Measurements from ENCODE around the gene SLC12A6. TPM values are rescaled to one million over a fixed set of nuclear protein-coding genes. Genes with fewer than 3 reads are reported as not detected.

SLC12A6 gene
- total RNA-seq, 1 experiment from 2014 or later = 15.1 TPM

DNA sequence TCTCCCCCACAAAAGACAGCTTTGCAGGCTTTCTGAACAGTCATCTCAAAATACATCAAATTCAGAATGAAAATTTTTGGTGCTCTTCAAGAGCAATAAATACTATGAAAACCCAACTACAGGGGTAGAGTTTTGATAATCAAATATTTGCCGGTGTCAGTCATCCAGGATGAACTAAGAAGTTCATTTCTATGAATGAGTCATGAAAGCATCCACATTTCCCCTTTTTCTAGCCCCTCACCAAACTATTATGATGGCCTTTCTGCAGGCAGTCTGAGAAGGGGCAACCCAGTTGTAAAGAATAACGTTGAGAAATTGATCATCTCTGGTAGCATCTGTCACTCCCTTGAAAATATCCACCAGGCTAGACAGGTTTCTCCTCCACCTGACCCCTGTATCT is 32.5 kb upstream of the SLC12A6 start (continued):
- TF ChIP-seq ZBTB33 (IDR thresholded peaks at IDR 0.05; ENCODE audit: extremely low read depth, insufficient replicate concordance, low read length) = no peak

DNA sequence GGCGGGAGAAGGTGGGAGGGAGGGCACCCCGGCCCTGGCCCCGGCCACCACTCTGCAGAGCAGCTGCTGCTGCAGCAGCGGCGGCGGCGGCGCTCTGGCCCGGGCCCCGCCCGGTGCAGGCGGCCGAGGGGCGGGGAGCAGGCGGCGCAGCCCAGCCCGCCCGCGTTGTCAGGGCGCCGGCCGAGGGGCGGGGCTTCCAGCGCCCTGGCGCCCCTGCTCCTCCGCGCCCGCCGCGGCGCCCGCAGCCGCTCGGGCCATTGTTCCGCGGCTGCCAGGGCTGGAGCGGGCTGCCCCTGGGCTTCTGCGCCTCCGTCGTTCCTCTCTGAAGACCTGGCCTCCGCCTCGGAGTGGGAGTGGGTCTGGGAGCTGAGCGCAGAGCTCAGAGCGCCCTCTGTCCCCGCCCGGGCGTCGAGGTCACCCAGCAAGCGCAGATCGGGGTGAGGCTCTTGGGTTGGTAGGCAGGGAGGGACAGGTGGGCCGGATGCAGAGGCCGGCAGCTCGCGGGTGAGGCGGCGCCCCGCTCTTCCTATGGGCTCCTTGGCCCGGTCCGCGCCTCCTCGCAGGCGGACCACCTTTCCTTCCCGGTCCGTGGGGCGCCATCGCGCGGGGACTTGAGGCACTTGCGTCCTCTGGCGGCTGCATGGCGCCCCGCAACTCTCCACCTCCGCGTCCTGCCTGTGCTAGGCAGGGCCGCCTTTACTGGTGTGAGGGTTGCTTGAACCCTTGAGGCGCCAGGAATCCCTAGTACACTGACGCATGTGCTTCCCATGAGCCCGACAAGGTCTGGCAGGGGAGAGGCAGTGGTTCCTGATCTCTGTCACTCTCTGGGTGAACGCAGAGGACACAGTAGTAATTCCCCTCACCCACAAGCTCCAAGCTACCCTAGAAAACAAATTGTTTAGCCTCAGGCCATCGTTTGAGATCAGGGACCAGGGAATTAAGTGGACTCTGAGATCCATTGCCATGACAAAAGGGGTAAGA is 29.8 kb upstream of the SLC12A6 start, which contains the start of gene LPCAT4:
TSS of gene LPCAT4 (minus strand) at position 96 of the 981 bp plus-strand sequence. CDS start 96 bp downstream, outside the sequence.
- ChIA-PET CTCF (interaction anchor here (0.6 to 3.1 kb wide), 10 partner anchors 9 to 306 kb away, joined by 3 to 22 read pairs (median 6); partner anchors contain the start of genes KATNBL1, NOP10 and NUTM1), POLR2A (interaction anchor here (0.6 to 1.7 kb wide), 4 partner anchors 24 to 502 kb away, joined by 3 to 5 read pairs (median 3); partner anchors contain the start of genes NOP10 and NUTM1), RAD21 (ENCODE audit: low non-redundant PET in 1 of 2, low total read pairs in 2 of 2, uncharacterized antibody in 2 of 2, unreplicated experiment in 2 of 2) (interaction anchor here (0.6 to 1.5 kb wide), 3 partner anchors 24 to 258 kb away, joined by 3 to 4 read pairs (median 4); partner anchors contain the start of genes NOP10 (in 2 of the 2) and NUTM1 (in 2 of the 2))
- Histone ChIP-seq H4K20me1 (ENCODE audit: insufficient read depth) (no peaks in the 10 kb centered on the region; the same call in 1 of the 2 replicates), H3K27me3 (ENCODE audit: insufficient read depth, low read length) (no peaks in the 10 kb centered on the region), H3K36me3 (ENCODE audit: control insufficient read depth in 1 of 2, insufficient read depth in 2 of 2, low read length in 2 of 2) (peaks cover 5 to 16% of the 10 kb centered on the region in 2 experiments; a peak in 2 of 4 replicates), H3K79me2 (ENCODE audit: insufficient read depth, low read length) (peaks cover 21% of the 10 kb centered on the region), H3K9me2 (ENCODE audit: insufficient read depth) (no peaks in the 10 kb centered on the region), H3K9me3 (ENCODE audit: control insufficient read depth in 1 of 2, insufficient read depth in 1 of 2, low read depth in 1 of 2, low read length in 2 of 2) (no peaks in the 10 kb centered on the region), H2AFZ (ENCODE audit: low read depth, low read length, poor library complexity, severe bottlenecking) (peak within 1 kb of the TSS; percentile 35), H3K4me3 (replicated peaks in 1 of 2; ENCODE audit: low read depth in 1 of 2, low read length in 2 of 2) (peak within 1 kb of the TSS; percentile 88 to 98), H3K4me1 (ENCODE audit: control insufficient read depth in 1 of 2, insufficient read depth in 2 of 2, low read length in 2 of 2) (peaks cover 15 to 28% of the 10 kb centered on the region in 2 experiments), H3K4me2 (ENCODE audit: low read length) (peak within 1 kb of the TSS; percentile 72), H3K9ac (ENCODE audit: low read length) (peak within 1 kb of the TSS; percentile 86), H3K27ac (ENCODE audit: low read depth, low read length) (peak within 1 kb of the TSS; percentile 96)
- peak; percentile 87 for ATAC-seq
- DNase-seq (ENCODE audit: low read depth, low spot score) = peak; percentile 69
- intact Hi-C loops (cut with micrococcal nuclease) = loop anchor here (1.0 to 10.0 kb wide), 4 partner anchors 53 to 303 kb away; partner anchors contain the start of gene EMC4
- BruUV-seq (replicated peaks) = no TSS peak
- TF ChIP-seq, protein P1, sequence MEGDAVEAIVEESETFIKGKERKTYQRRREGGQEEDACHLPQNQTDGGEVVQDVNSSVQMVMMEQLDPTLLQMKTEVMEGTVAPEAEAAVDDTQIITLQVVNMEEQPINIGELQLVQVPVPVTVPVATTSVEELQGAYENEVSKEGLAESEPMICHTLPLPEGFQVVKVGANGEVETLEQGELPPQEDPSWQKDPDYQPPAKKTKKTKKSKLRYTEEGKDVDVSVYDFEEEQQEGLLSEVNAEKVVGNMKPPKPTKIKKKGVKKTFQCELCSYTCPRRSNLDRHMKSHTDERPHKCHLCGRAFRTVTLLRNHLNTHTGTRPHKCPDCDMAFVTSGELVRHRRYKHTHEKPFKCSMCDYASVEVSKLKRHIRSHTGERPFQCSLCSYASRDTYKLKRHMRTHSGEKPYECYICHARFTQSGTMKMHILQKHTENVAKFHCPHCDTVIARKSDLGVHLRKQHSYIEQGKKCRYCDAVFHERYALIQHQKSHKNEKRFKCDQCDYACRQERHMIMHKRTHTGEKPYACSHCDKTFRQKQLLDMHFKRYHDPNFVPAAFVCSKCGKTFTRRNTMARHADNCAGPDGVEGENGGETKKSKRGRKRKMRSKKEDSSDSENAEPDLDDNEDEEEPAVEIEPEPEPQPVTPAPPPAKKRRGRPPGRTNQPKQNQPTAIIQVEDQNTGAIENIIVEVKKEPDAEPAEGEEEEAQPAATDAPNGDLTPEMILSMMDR (IDR thresholded peaks at IDR 0.05 in 2 of 3, conservative IDR thresholded peaks at IDR 0.05 in 1 of 3; ENCODE audit: borderline replicate concordance in 1 of 3, insufficient read depth in 1 of 3, low read depth in 2 of 3, low read length in 2 of 3) = peak; percentile 88 to 95 (median 93)
- peak; percentile 55; the same call in 1 of the 2 replicates for TF ChIP-seq EGR1 (IDR thresholded peaks at IDR 0.05; ENCODE audit: low read depth)
- TF ChIP-seq SRF (IDR thresholded peaks at IDR 0.05; ENCODE audit: low read depth) = no peak
- peak; percentile 34; the same call in 1 of the 2 replicates for TF ChIP-seq CBX3 (IDR thresholded peaks at IDR 0.05; ENCODE audit: low read depth)
- peak; percentile 59; the same call in 1 of the 2 replicates for TF ChIP-seq ZFX (IDR thresholded peaks at IDR 0.05)
- TF ChIP-seq YY1 (IDR thresholded peaks at IDR 0.05; ENCODE audit: extremely low read depth, insufficient replicate concordance, low read depth, low read length) = peak; percentile 28
- peak; percentile 83 for TF ChIP-seq POLR2AphosphoS5 (IDR thresholded peaks at IDR 0.05; ENCODE audit: low read depth, low read length)
- TF ChIP-seq EZH2phosphoT487 (IDR thresholded peaks at IDR 0.05; ENCODE audit: borderline replicate concordance) = no peak
- peak; percentile 88 for TF ChIP-seq POLR2A (IDR thresholded peaks at IDR 0.05; ENCODE audit: borderline replicate concordance, extremely low read depth, insufficient read depth, insufficient read length)
- no peak for TF ChIP-seq ZBTB33 (IDR thresholded peaks at IDR 0.05; ENCODE audit: extremely low read depth, insufficient replicate concordance, low read length)
- peak; percentile 81 for TF ChIP-seq RAD21 (IDR thresholded peaks at IDR 0.05; ENCODE audit: low read depth)
- peak; percentile 69; the same call in 1 of the 2 replicates for TF ChIP-seq MAX (IDR thresholded peaks at IDR 0.05)
